GM12878 (cell line): ENCODE results near the gene TSPEAR. TPM values are rescaled to one million over a fixed set of nuclear protein-coding genes. Genes with fewer than 3 reads are reported as not detected.

Source experiments
- ATAC-seq: fragments of 200-7000 bp; cut with Tn5 transposase; 3 replicates; pipeline ENCODE4 v1.9.1; 2020; ENCODE audit warnings: mild to moderate bottlenecking, moderate library complexity
- BruUV-seq: library from RNA; stranded (reverse); fragments of 400-500 nt; replicated peaks from 2 replicates; lab custom pipeline; 2021; lab: Mats Ljungman, UMichigan
- CTCF ChIA-PET: fragments of 300-600 bp; sonication (Branson Sonifier 250); formaldehyde crosslinking; extraction: SDS; loops from one replicate; lab custom pipeline; 2021; ENCODE audit warnings: inconsistent platforms; lab: Yijun Ruan, JAX
- POLR2A ChIA-PET: fragments of 350-600 bp; formaldehyde crosslinking; extraction: SDS; loops from one replicate; lab custom pipeline; 2021; ENCODE audit warnings: inconsistent platforms; lab: Charles Lee
- RAD21 ChIA-PET: fragments of 300-600 bp; sonication (Branson Sonifier 250); formaldehyde crosslinking; loops from one replicate; lab custom pipeline; 2023; ENCODE audit warnings: antibody characterized with exemption; ENCODE audit not compliant: unreplicated experiment; lab: Charles Lee
- SMC1A ChIA-PET: fragments of 300-600 bp; sonication (Branson Sonifier 250); formaldehyde crosslinking; loops from one replicate; lab custom pipeline; 2023; ENCODE audit not compliant: unreplicated experiment, uncharacterized antibody; lab: Charles Lee
- DNase-seq: peaks from one replicate; pipeline ENCODE4 v3.0.0-alpha.2; 2011; ENCODE audit warnings: low read depth, low spot score
- FAIRE-seq: peaks from 3 replicates; lab custom pipeline; 2011; peaks lifted over from hg19 to GRCh38; lab: Jason Lieb, UNC
- H2AFZ ChIP-seq: 2 replicates; pipeline ENCODE4 v1.6.0; 2011; ENCODE audit warnings: low read depth, low read length, control low read depth; ENCODE audit not compliant: control insufficient read depth
- H3K27ac ChIP-seq: 2 replicates; pipeline ENCODE4 v1.5.1; 2011; ENCODE audit warnings: control low read depth; ENCODE audit not compliant: control insufficient read depth, insufficient read depth
- H3K27me3 ChIP-seq, 2 experiments: replicated peaks in 1 of 2; 2 replicates each; pipeline versions ENCODE4 v1.6.0 to v1.6.1; 2011; ENCODE audit warnings: low read length in 1 of 2; ENCODE audit not compliant: control insufficient read depth in 2 of 2, insufficient read depth in 2 of 2
- H3K36me3 ChIP-seq, 2 experiments: 2 replicates each; pipeline ENCODE4 v1.5.1; 2011; ENCODE audit warnings: low read length in 1 of 2; ENCODE audit not compliant: control insufficient read depth in 2 of 2, insufficient read depth in 2 of 2
- H3K4me1 ChIP-seq: 2 replicates; pipeline ENCODE4 v1.6.1; 2011; ENCODE audit warnings: mild to moderate bottlenecking, low read length, moderate library complexity, mixed read lengths; ENCODE audit not compliant: control insufficient read depth, insufficient read depth
- H3K4me2 ChIP-seq: 2 replicates; pipeline ENCODE4 v1.6.0; 2011; ENCODE audit warnings: control low read depth; ENCODE audit not compliant: control insufficient read depth, insufficient read depth
- H3K4me3 ChIP-seq: fragments of 200-600 bp; sonication (generic); 2 replicates; pipeline ENCODE4 v1.5.1; 2016
- H3K79me2 ChIP-seq: 2 replicates; pipeline ENCODE4 v1.6.0; 2011; ENCODE audit warnings: low read length; ENCODE audit not compliant: control insufficient read depth, insufficient read depth
- H3K9ac ChIP-seq: 2 replicates; pipeline ENCODE4 v1.8.0; 2011; ENCODE audit warnings: low read length, control low read depth, mixed read lengths; ENCODE audit not compliant: control insufficient read depth, insufficient read depth
- H3K9me3 ChIP-seq: replicated peaks from 3 replicates; pipeline ENCODE4 v1.5.1; 2011; ENCODE audit warnings: mild to moderate bottlenecking, low read length; ENCODE audit not compliant: control insufficient read depth, insufficient read depth
- H4K20me1 ChIP-seq: 2 replicates; pipeline ENCODE4 v1.6.0; 2011; ENCODE audit not compliant: control insufficient read depth, insufficient read depth
- ATF7 ChIP-seq: fragments of 450-650 bp; IDR thresholded peaks from 2 replicates; pipeline ENCODE4 v1.6.1; 2016; ENCODE audit warnings: low read depth, mild to moderate bottlenecking
- BHLHE40 ChIP-seq, 2 experiments: fragments of 450-650 bp in 1 of 2; IDR thresholded peaks; 2 replicates each; pipeline ENCODE4 v1.6.1; 2011 to 2017; ENCODE audit warnings: low read depth in 2 of 2, borderline replicate concordance in 1 of 2, improper control_type of control experiment in 1 of 2, low read length in 1 of 2, mild to moderate bottlenecking in 1 of 2
- CHD1 ChIP-seq: IDR thresholded peaks from 2 replicates; pipeline ENCODE4 v1.6.1; 2012; ENCODE audit warnings: low read depth, low read length, improper control_type of control experiment
- NR2F1 ChIP-seq: fragments of 450-650 bp; conservative IDR thresholded peaks from 2 replicates; pipeline ENCODE4 v1.6.1; 2017; ENCODE audit warnings: mild to moderate bottlenecking
- PAX8 ChIP-seq: fragments of 450-650 bp; IDR thresholded peaks from 2 replicates; pipeline ENCODE4 v1.6.1; 2017; ENCODE audit warnings: mild to moderate bottlenecking, moderate library complexity
- RUNX3 ChIP-seq: IDR thresholded peaks from 2 replicates; pipeline ENCODE4 v1.6.1; 2012; ENCODE audit warnings: low read length, inconsistent platforms
- SMARCA5 ChIP-seq: fragments of 450-650 bp; IDR thresholded peaks from 2 replicates; pipeline ENCODE4 v1.6.1; 2017; ENCODE audit warnings: mild to moderate bottlenecking
- SPI1 ChIP-seq: IDR thresholded peaks from 2 replicates; pipeline ENCODE4 v1.6.1; 2011; ENCODE audit warnings: low read depth, mild to moderate bottlenecking, low read length, moderate library complexity, borderline replicate concordance; ENCODE audit not compliant: insufficient read depth
- WRNIP1 ChIP-seq: IDR thresholded peaks from 2 replicates; pipeline ENCODE4 v1.6.1; 2011; ENCODE audit warnings: low read depth, low read length, improper control_type of control experiment, borderline replicate concordance
- YY1 ChIP-seq: IDR thresholded peaks from 2 replicates; pipeline ENCODE4 v1.6.1; 2011; ENCODE audit warnings: low read depth, mild to moderate bottlenecking, low read length
- ZNF217 ChIP-seq: fragments of 450-650 bp; IDR thresholded peaks from 2 replicates; pipeline ENCODE4 v1.6.1; 2017; ENCODE audit warnings: antibody characterized with exemption, mild to moderate bottlenecking
- WGBS: methylation state at CpG from one replicate; pipeline ENCODE4 v1.1.6; 2016; ENCODE audit warnings: low lambda C conversion rate; ENCODE audit not compliant: insufficient replicate concordance, insufficient coverage; ENCODE audit errors: missing lambda C conversion rate; 5-methylcytosine and 5-hydroxymethylcytosine counted together
- in situ Hi-C: fragments of 300-500 bp; cut with MboI; formaldehyde crosslinking; loops from 9 replicates; pipeline ENCODE4 v1.14.3; 2018; ENCODE audit warnings: mixed read lengths
- intact Hi-C: fragments of 100-400 bp; cut with micrococcal nuclease; formaldehyde crosslinking; loops from one replicate; pipeline ENCODE4 v1.14.2; 2022; ENCODE audit not compliant: unreplicated experiment
- polyA plus RNA-seq, 11 experiments: library from polyadenylated mRNA; depleted of rRNA in 4 of 11; unstranded in 6 of 11; stranded (reverse) in 5 of 11; fragments of >200 nt; fragmentation: Nextera tagmentation in 4 of 11; fragmentation: Illumina TruSeq in 1 of 11; extraction: Ambion mirVana in 4 of 11; extraction: Trizol in 1 of 11; gene quantifications; 1 replicate in 1 of 11; 2 replicates in 10 of 11; pipeline versions ENCODE4 v1.2.1 to v1.2.3, GENCODE V29; 2011 to 2016; ENCODE audit warnings: inconsistent platforms in 2 of 11, missing spikeins in 2 of 11, low read depth in 1 of 11
- total RNA-seq, 4 experiments: library from RNA; depleted of rRNA in 3 of 4; stranded (reverse); fragments of >200 nt in 3 of 4; fragmentation: Illumina TruSeq in 1 of 4; extraction: Trizol in 1 of 4; gene quantifications; 2 replicates each; pipeline versions ENCODE4 v1.2.1 to v1.2.3, GENCODE V29; 2013 to 2021
- TF ChIP-seq, protein P1 (sequence below): fragments of 450-650 bp; IDR thresholded peaks from 2 replicates; pipeline ENCODE4 v1.6.1; 2017; ENCODE audit warnings: low read depth, mild to moderate bottlenecking, moderate library complexity
- TF ChIP-seq, protein P2 (sequence below): fragments of 450-650 bp; IDR thresholded peaks from 2 replicates; pipeline ENCODE4 v1.6.1; 2017; ENCODE audit warnings: mild to moderate bottlenecking, low read depth, inconsistent platforms; ENCODE audit not compliant: poor library complexity, severe bottlenecking

TSPEAR gene
- total and polyA plus RNA-seq, 10 of the 15 experiments (the other 5 are each of a cell fraction or from before 2014, with no cell fraction given), result not detected

GRCh38 chr21:44518686-44519085, 192.7 kb downstream of the TSPEAR start:
- Histone ChIP-seq H3K9ac (no peak overlapping the region), H3K27ac (no peak overlapping the region), H3K36me3 (no peaks in the 10 kb centered on the region), H3K4me3 (no peak overlapping the region), H3K27me3 (no peaks in the 10 kb centered on the region), H3K9me3 (no peaks in the 10 kb centered on the region; the same call in 2 of the 3 replicates), H3K79me2 (no peaks in the 10 kb centered on the region), H3K4me1 (no peaks in the 10 kb centered on the region), H4K20me1 (no peaks in the 10 kb centered on the region), H2AFZ (no peak overlapping the region), H3K4me2 (no peak overlapping the region)
- ATAC-seq (no peak), DNase-seq (no peak)
- in situ Hi-C loops (no loop called here), intact Hi-C loops (no loop called here)
- 41% methylated on average over 12 of the region's 12 CpGs for WGBS
- ChIA-PET SMC1A (no interaction called here), CTCF (interaction anchor here (1.1 kb wide), 1 partner anchor 8 kb away, joined by 3 read pairs; no protein-coding TSS in a partner anchor), POLR2A (no interaction called here)
- BruUV-seq, result no TSS peak
- TF ChIP-seq, protein P1, sequence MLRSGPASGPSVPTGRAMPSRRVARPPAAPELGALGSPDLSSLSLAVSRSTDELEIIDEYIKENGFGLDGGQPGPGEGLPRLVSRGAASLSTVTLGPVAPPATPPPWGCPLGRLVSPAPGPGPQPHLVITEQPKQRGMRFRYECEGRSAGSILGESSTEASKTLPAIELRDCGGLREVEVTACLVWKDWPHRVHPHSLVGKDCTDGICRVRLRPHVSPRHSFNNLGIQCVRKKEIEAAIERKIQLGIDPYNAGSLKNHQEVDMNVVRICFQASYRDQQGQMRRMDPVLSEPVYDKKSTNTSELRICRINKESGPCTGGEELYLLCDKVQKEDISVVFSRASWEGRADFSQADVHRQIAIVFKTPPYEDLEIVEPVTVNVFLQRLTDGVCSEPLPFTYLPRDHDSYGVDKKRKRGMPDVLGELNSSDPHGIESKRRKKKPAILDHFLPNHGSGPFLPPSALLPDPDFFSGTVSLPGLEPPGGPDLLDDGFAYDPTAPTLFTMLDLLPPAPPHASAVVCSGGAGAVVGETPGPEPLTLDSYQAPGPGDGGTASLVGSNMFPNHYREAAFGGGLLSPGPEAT, result no peak
- no peak for TF ChIP-seq WRNIP1
- no peak for TF ChIP-seq ZNF217
- no peak for TF ChIP-seq NR2F1
- no peak for TF ChIP-seq PAX8
- no peak for TF ChIP-seq YY1
- TF ChIP-seq, protein P2, sequence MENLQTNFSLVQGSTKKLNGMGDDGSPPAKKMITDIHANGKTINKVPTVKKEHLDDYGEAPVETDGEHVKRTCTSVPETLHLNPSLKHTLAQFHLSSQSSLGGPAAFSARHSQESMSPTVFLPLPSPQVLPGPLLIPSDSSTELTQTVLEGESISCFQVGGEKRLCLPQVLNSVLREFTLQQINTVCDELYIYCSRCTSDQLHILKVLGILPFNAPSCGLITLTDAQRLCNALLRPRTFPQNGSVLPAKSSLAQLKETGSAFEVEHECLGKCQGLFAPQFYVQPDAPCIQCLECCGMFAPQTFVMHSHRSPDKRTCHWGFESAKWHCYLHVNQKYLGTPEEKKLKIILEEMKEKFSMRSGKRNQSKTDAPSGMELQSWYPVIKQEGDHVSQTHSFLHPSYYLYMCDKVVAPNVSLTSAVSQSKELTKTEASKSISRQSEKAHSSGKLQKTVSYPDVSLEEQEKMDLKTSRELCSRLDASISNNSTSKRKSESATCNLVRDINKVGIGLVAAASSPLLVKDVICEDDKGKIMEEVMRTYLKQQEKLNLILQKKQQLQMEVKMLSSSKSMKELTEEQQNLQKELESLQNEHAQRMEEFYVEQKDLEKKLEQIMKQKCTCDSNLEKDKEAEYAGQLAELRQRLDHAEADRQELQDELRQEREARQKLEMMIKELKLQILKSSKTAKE, result no peak
- no peak for TF ChIP-seq CHD1
- no peak for TF ChIP-seq SMARCA5
- no peak for TF ChIP-seq SPI1
- no peak for TF ChIP-seq ATF7
- no peak for TF ChIP-seq RUNX3
- TF ChIP-seq BHLHE40 (IDR thresholded peaks at IDR 0.05; ENCODE audit: borderline replicate concordance in 1 of 2, low read depth in 2 of 2, low read length in 1 of 2), result no peak
- TF ChIP-seq, all 136 proteins: peak for 0
- no peak for FAIRE-seq
- RAD21 ChIA-PET, result no interaction called here
